Gastrocnemius medialis (tissue), 4 donors: ENCODE results near the gene CBR1.

Experiments
- POLR2A ChIP-seq, 2 donors: fragments of 450-650 bp; IDR thresholded peaks; one replicate each; pipeline ENCODE4 v1.6.1; 2017; ENCODE audit warnings: antibody characterized with exemption in 2 of 2, mild to moderate bottlenecking in 2 of 2, moderate library complexity in 2 of 2
- TF ChIP-seq, protein P1 (sequence below), 5 experiments: fragments of 450-650 bp in 3 of 5; fragments of 200-600 bp in 2 of 5; sonication (generic) in 2 of 5; IDR thresholded peaks in 4 of 5; conservative IDR thresholded peaks in 1 of 5; 1 replicate in 4 of 5; 2 replicates in 1 of 5; pipeline ENCODE4 v1.5.1; 2016 to 2019; ENCODE audit warnings: antibody characterized with exemption in 5 of 5, mild to moderate bottlenecking in 3 of 5, moderate library complexity in 3 of 5

- TF ChIP-seq POLR2A (IDR thresholded peaks at IDR 0.05), result no peak
- TF ChIP-seq, protein P1, sequence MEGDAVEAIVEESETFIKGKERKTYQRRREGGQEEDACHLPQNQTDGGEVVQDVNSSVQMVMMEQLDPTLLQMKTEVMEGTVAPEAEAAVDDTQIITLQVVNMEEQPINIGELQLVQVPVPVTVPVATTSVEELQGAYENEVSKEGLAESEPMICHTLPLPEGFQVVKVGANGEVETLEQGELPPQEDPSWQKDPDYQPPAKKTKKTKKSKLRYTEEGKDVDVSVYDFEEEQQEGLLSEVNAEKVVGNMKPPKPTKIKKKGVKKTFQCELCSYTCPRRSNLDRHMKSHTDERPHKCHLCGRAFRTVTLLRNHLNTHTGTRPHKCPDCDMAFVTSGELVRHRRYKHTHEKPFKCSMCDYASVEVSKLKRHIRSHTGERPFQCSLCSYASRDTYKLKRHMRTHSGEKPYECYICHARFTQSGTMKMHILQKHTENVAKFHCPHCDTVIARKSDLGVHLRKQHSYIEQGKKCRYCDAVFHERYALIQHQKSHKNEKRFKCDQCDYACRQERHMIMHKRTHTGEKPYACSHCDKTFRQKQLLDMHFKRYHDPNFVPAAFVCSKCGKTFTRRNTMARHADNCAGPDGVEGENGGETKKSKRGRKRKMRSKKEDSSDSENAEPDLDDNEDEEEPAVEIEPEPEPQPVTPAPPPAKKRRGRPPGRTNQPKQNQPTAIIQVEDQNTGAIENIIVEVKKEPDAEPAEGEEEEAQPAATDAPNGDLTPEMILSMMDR (IDR thresholded peaks at IDR 0.05 in 4 of 5, conservative IDR thresholded peaks at IDR 0.05 in 1 of 5), result no peak
Measured at GRCh38 chr21:36032647-36033406, 37.0 kb upstream of the CBR1 start.
